GM10847 (cell line): ENCODE data around the gene S100Z.

Experiments used
- POLR2A ChIP-seq: IDR thresholded peaks from 2 replicates; pipeline ENCODE4 v1.6.1; 2011; ENCODE audit not compliant: insufficient read length; ENCODE audit errors: extremely low read depth

Gene S100Z

GRCh38 chr5:76818844-76819831 lies 30.7 kb upstream of the S100Z start, which contains the start of gene F2RL1:
TSS of gene F2RL1 (plus strand) at chr5:76819030. CDS start at chr5:76819183, 153 bp downstream.
- TF ChIP-seq POLR2A: no peak

- no peak for TF ChIP-seq POLR2A
Measured at GRCh38 chr5:76819851-76820525, 29.8 kb upstream of the S100Z start.

DNA sequence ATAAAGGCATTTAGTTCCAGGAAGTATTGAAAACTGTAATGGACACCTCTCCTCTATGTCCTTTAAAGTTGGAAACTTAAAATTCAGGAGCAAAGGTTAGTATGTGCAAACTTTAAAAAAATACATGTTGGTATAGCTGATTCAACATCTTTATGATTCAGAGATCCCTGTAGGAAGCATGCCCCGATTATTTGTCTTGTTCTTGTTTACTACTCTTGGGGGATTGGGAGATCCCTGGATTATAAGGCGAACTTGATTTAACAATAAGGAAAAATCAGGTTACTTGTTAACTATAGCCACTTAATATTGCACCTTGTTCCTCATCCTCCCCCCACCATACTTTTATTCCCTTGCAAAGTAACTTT lies 29.3 kb upstream of the S100Z start:
- TF ChIP-seq POLR2A: no peak

- TF ChIP-seq POLR2A: no peak
Measured at GRCh38 chr5:76821136-76821535, 28.7 kb upstream of the S100Z start.

- no peak for TF ChIP-seq POLR2A
Measured at GRCh38 chr5:76831110-76831452, 18.7 kb upstream of the S100Z start.

DNA sequence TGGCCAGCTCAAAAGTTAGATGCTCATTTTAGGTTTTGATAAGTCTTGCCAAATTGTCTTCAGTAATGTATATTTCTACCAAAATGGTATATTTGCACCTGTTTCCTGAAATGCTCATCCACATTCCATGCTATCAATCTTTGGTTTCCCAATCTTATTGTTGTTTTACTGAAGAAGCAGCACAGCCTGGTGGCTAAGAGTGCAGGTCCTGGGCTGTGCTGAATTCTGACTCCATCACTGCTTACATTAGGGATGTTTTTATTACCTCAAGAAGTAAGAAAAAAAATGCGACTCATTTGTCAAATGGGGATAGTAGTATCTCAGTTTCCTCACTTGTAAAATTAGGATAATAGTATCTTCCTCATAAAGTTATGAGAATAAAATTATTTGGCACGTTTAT lies 13.6 kb upstream of the S100Z start:
- no peak for TF ChIP-seq POLR2A

- no peak for TF ChIP-seq POLR2A
Measured at GRCh38 chr5:76836585-76836984, 13.2 kb upstream of the S100Z start.

- no peak for TF ChIP-seq POLR2A
Measured at GRCh38 chr5:76838481-76839261, 11.1 kb upstream of the S100Z start.

DNA sequence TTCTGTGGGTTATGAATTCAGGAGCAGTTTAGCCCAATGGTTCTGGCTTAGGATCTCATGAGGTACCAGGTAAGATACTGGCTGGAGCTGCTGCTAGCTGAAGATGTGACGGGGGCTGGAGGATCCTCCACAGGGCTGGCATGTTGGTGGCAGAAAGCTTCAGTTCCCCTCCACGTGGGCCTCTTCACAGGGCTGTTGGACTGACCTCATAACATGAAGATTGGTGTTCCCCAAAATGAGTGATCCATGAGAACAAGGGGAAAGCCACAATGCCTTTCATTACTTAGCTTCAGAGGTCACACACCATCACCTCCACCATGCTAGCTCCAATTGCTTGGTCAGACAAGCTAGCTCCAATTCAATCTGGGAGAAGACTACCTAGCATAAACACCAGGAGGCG lies 8.5 kb upstream of the S100Z start:
- no peak for TF ChIP-seq POLR2A

DNA sequence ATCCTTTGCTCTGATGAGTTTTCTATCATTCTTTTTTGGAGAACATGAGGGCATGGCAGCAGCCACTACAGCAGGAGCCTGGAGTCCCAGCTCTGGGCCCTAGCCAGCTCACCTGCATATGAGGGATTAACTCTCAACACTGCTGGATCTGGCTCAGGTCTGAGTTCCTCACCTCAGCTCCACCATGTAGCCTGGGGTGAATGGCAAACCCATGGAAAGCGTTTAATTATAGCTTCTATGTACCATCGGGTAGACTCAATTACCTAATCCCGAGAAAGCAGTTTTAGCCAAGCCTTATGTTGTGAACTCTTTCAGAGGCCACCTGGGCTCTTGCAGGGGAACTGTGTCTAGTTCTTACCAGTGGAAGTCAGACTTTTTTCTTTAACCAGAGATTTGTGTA lies 3.9 kb upstream of the S100Z start:
- no peak for TF ChIP-seq POLR2A

DNA sequence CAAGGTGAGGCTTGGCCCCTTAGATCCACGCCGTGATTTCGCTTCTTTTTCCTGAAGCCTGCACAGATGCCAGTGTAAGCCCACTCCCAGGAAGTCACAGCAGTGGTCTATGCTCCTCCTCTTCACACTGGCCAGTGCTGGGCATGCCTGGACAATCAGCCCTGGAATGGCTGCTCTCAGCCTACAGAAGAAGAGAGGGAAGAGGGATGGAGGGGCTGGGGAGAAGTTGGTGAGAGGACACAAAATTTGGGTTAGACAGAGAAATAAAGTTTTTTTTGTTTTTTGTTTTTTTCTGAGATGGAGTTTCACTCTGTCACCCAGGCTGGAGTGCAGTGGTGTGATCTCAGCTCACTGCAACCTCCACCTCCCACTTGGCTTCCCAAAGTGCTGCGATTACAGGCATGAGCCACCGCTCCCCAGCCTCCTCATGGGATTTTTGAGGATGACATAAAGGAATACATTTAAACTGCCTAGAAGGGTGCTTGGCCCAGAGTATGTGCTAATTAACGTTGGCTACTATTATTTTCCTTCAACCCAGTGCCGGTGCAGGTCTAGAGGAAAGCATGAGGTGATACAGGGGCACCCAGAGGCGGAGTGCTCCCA lies 830 bp downstream of the S100Z start:
- no peak for TF ChIP-seq POLR2A

GRCh38 chr5:76851728-76852369 lies 2.0 kb downstream of the S100Z start:
- no peak for TF ChIP-seq POLR2A

- no peak for TF ChIP-seq POLR2A
Measured at GRCh38 chr5:76852772-76853171, 3.0 kb downstream of the S100Z start.

DNA sequence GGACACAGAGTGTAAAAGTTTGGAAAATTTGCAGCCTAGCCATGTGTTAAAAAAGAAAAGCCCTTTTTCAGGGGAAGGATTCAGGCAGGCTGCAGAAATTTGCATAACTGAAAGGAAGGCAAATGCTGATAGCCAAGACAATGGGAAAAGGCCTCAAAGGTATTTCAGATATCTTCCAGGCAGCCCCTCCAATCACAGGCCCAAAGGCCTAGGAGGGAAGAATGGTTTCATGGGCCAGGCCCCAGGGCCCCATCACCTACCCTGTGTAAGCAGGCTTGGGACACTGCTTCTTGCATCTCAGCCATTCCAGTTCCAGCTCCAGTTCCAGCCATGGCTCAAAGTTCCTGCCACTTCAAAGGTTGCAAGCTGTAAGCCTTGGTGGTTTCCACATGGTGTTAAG lies 4.8 kb downstream of the S100Z start:
- no peak for TF ChIP-seq POLR2A

DNA sequence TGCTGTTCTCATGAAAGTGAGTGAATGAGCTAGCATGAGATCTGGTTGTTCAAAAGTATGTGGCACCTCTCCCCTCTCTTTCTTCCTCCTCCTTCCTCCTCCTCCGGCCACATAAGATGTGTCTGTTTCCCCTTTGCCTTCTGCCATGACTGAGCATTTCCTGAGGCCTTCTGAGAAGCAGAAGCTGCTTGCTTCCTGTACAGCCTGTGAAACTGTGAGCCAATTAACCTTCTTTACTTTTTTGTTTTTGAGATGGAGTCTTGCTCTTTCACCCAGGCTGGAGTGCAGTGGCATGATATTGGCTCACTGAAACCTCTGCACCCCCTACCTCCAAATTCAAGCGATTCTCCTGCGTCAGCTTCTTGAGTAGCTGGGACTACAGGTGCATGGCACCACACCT lies 6.1 kb downstream of the S100Z start:
- TF ChIP-seq POLR2A: no peak
